K562 (cell line): Measurements from ENCODE around the gene MAPKAPK3. TPM values are rescaled to one million over a fixed set of nuclear protein-coding genes. Genes with fewer than 3 reads are reported as not detected.

Experiments used
- MLX ChIP-seq, 2 experiments: fragments of 450-650 bp in 1 of 2; sonication (generic) in 1 of 2; formaldehyde crosslinking; conservative IDR thresholded peaks; 2 replicates each; pipeline versions ENCODE4 v1.4.0 to v1.8.1; 2020 to 2022; ENCODE audit warnings: mild to moderate bottlenecking in 1 of 2, missing genetic modification reagents in 1 of 2
- SIX5 ChIP-seq, 2 experiments: IDR thresholded peaks; 2 replicates each; pipeline ENCODE4 v1.6.1; 2011; ENCODE audit warnings: low read length in 2 of 2, borderline replicate concordance in 1 of 2, low read depth in 1 of 2, mild to moderate bottlenecking in 1 of 2, moderate library complexity in 1 of 2; ENCODE audit not compliant: insufficient read depth in 1 of 2
- TEAD2 ChIP-seq: fragments of 450-650 bp; IDR thresholded peaks from 2 replicates; pipeline ENCODE4 v1.6.1; 2016; ENCODE audit warnings: missing genetic modification characterization, control low read depth, missing compliant biosample characterization
- USF1 ChIP-seq: sonication (generic); formaldehyde crosslinking; IDR thresholded peaks from 2 replicates; pipeline ENCODE4 v1.9.0; 2022; ENCODE audit warnings: mild to moderate bottlenecking, missing genetic modification reagents
- polyA plus RNA-seq, 8 experiments: library from polyadenylated mRNA; depleted of rRNA in 4 of 8; stranded (reverse) in 5 of 8; unstranded in 3 of 8; fragments of >200 nt; fragmentation: Nextera tagmentation in 2 of 8; fragmentation: Illumina TruSeq in 1 of 8; extraction: Ambion mirVana in 2 of 8; extraction: Trizol in 1 of 8; gene quantifications; 2 replicates each; pipeline versions ENCODE4 v1.2.1 to v1.2.3, GENCODE V29; 2011 to 2014; ENCODE audit warnings: inconsistent platforms in 1 of 8, missing spikeins in 1 of 8
- total RNA-seq, 7 experiments: library from RNA; depleted of rRNA in 6 of 7; stranded (reverse); fragments of >200 nt in 6 of 7; fragmentation: Illumina TruSeq in 2 of 7; extraction: Trizol in 2 of 7; gene quantifications; 2 replicates each; pipeline versions ENCODE4 v1.2.1 to v1.2.3, GENCODE V29; 2011 to 2021; ENCODE audit warnings: low replicate concordance in 1 of 7
- TF ChIP-seq, protein P1 (sequence below): fragments of 200-800 bp; sonication (Bioruptor generic); IDR thresholded peaks from 2 replicates; pipeline ENCODE4 v1.6.1; 2017; ENCODE audit warnings: missing genetic modification characterization, missing compliant biosample characterization

MAPKAPK3 gene
- total and polyA plus RNA-seq, 9 of the 15 experiments (the other 6 are each of a cell fraction or from before 2014, with no cell fraction given): 8.0 to 56.4 (median 41.2) TPM

DNA sequence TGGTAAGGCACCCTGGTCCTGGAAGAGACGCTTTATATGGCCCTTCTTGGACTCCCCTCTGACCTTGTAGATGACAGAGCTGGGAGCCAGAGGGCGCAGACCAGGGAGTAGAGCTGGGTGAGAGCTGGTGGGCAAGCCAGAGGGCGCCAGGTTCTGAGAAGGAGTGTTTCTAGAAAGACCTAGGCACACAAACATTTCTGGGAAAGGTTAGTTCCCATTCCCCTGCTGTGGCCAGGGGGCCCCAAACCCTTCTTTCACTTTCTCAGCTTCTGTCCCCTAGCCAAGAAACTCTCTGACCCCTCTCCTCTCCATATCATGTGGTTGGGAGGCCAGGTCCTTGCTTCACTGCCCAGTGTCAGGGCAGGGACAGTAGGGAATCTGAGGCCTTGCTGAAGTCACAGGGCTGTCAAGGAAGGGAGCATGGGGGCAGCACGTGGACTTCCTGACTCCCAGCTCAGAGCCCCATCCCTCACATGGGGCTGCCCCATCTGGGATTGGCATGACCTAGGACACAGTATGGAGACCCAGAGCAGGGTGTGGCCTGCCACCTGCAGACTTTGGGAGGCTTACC lies 44.1 kb upstream of the MAPKAPK3 start (continued):
- TF ChIP-seq SIX5 (IDR thresholded peaks at IDR 0.05; ENCODE audit: borderline replicate concordance in 1 of 2, insufficient read depth in 1 of 2, low read depth in 1 of 2, low read length in 2 of 2) (no peak), MLX (CRISPR knock-in tag; conservative IDR thresholded peaks at IDR 0.05) (no peak), USF1 (CRISPR knock-in tag) (no peak), TEAD2 (tag) (no peak)
- TF ChIP-seq, protein P1, sequence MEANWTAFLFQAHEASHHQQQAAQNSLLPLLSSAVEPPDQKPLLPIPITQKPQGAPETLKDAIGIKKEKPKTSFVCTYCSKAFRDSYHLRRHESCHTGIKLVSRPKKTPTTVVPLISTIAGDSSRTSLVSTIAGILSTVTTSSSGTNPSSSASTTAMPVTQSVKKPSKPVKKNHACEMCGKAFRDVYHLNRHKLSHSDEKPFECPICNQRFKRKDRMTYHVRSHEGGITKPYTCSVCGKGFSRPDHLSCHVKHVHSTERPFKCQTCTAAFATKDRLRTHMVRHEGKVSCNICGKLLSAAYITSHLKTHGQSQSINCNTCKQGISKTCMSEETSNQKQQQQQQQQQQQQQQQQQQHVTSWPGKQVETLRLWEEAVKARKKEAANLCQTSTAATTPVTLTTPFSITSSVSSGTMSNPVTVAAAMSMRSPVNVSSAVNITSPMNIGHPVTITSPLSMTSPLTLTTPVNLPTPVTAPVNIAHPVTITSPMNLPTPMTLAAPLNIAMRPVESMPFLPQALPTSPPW: no peak
